HG03025 (cell line): ENCODE measurements around the gene ADAMTS13.
A peak's percentile ranks its signal among the peaks of the same experiment; 100 is the strongest.
"Not testable (repeated sequence)": the region's sequence is repeated elsewhere in the genome, so short reads cannot be mapped to it uniquely, and the experiment has no call there.

Experiments used
- ATAC-seq: cut with Tn5 transposase; IDR thresholded peaks from one replicate; pipeline ENCODE4 v1.9.1; 2021; ENCODE audit warnings: mild to moderate bottlenecking, moderate library complexity; ENCODE audit not compliant: unreplicated experiment, low FRiP score

ADAMTS13 gene

DNA sequence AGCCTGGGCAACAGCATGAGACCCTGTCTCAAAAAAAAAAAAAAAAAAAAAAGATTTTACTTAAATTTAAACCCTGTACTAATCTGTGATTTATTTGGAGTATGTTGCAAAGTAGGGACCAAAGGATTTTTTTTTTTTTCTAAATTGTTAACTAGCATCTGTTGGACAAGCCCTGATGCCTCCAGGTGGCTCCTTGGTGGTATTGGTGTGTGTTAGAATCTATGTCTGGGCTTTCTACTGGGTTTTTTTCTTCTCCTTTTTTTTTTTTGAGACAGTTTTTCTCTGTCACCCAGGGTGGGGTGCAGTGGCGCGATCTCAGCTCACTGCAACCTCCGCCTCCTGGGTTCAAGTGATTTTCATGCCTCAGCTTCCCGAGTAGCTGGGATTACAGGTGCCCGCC, 29.7 kb downstream of the ADAMTS13 start:
- ATAC-seq = not testable (repeated sequence)

DNA sequence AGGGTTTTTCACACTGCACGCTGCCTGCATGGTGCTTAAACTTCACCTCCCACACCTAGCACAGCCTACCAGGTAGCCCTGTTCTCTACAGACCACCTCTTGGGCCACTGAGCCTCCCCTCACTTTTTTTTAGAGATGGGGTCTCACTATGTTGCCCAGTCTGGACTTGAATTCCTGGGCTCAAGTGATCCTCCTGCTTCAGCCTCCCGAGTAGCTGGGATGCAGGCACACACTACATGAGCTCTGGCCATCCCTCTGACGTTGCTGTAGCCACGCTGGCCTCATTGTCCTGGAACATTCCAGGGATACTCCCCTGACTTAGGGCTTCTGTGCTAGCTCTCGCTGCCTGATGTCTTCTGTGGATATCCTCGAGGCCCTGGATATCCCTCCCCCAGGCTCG, 30.4 kb downstream of the ADAMTS13 start:
- no peak for ATAC-seq

DNA sequence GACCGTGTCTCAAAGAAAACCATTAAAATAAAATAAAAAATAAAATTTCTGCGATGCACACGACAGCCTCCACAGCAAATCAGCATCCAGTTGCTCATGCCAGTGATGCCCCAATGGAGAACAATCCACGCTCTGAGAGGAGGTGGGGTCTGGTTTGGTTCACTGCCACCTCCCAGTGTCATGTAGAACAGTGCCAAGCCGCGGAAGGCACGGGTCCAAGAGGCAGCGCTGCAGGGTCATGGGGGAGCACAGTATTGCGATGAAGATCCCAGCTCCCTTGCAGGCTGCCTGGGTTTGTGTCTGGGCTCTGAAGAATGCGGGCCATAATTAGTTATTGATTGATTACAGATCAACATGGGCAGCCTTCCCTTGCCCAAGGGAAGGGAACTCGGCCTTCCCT, 31.5 kb downstream of the ADAMTS13 start:
- ATAC-seq = no peak

DNA sequence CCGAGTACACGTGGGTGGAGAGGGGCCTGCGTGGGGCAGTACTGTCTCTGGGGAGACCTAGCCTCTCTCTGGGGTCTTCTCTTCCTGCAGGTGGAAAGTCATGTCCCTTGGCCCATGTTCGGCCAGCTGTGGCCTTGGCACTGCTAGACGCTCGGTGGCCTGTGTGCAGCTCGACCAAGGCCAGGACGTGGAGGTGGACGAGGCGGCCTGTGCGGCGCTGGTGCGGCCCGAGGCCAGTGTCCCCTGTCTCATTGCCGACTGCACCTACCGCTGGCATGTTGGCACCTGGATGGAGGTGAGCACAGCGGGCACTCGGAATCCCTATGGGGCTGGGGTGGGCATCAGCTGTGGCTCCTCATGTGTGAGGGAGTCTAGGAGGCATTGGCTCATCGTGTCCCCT, 32.2 kb downstream of the ADAMTS13 start:
- ATAC-seq = no peak

DNA sequence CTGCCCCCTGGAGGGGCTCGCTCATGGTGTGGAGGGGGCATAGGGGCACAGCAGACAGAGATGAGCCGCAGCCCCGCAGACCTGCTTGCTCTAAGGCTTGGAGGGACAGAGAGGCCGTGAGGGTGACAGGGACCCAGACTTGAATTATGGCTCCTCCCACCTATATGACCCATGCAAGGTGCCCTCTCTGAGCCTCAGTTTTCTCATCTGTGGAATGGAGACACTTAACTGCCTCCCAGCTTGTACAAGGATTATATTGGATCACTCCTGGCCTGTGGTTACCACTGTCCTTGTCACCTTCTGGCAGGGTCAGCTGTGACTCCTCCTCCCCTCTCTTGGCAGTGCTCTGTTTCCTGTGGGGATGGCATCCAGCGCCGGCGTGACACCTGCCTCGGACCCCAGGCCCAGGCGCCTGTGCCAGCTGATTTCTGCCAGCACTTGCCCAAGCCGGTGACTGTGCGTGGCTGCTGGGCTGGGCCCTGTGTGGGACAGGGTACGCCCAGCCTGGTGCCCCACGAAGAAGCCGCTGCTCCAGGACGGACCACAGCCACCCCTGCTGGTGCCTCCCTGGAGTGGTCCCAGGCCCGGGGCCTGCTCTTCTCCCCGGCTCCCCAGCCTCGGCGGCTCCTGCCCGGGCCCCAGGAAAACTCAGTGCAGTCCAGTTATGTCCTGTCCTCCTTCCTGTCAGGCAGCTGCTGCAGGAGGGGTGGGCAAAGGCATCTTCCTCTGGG, 32.9 kb downstream of the ADAMTS13 start:
- no peak for ATAC-seq

DNA sequence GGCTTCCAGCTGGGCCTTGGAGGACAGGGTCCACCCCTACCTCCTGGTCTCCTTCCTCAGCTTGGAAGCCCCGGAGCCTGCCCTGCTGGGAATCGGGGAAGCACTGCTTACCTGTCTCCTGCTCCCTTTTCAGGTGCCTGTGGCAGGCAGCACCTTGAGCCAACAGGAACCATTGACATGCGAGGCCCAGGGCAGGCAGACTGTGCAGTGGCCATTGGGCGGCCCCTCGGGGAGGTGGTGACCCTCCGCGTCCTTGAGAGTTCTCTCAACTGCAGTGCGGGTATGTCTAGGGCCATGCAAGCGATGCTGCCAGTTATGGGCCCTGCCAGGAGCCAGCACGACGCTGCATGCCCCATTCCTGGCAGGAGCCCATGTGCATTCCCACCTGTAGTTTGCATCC, 33.8 kb downstream of the ADAMTS13 start:
- ATAC-seq = no peak

DNA sequence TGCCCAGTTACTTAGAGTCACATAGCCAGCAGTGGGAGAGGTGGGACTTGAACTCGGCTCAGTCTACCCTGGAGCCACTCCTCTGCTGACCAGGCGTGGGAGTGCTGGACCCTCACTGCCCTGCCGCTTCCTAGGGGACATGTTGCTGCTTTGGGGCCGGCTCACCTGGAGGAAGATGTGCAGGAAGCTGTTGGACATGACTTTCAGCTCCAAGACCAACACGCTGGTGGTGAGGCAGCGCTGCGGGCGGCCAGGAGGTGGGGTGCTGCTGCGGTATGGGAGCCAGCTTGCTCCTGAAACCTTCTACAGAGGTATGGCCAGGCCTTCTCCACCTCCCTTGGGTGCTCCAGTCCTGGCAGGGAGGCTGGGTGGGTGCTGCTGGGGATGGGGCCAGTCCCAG, 34.2 kb downstream of the ADAMTS13 start:
- ATAC-seq = no peak

DNA sequence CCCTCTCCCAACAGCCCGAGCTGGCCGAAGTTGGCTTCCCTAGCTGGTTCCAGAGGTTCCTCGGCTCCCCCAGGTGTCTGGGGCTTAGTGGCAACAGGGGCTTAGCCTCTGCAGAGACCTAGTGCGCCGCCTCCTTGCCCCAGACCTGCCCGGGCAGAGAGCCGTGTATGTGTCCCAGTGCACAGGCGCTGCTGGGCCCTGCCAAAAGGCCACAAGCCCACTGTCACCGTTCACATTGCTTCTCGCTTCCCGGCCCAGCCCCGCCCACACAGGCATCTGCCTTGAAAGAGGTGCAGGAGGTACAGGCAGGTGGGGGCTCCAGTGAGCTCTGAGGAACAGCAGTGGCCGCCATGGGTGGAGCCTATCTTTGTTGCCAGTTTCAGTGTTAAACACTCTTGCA, 35.1 kb downstream of the ADAMTS13 start:
- ATAC-seq = no peak

DNA sequence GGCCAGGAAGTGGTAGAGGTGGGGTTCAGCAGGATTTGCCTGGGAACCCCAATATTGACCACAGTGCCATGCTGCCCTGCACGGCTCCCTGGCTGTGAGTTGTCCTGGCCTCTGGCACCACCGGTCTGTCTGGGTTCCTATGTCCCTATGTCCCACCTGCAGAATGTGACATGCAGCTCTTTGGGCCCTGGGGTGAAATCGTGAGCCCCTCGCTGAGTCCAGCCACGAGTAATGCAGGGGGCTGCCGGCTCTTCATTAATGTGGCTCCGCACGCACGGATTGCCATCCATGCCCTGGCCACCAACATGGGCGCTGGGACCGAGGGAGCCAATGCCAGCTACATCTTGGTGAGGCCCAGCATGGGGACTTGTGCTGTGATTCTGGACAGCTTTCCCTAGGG, 35.6 kb downstream of the ADAMTS13 start:
- ATAC-seq = no peak

DNA sequence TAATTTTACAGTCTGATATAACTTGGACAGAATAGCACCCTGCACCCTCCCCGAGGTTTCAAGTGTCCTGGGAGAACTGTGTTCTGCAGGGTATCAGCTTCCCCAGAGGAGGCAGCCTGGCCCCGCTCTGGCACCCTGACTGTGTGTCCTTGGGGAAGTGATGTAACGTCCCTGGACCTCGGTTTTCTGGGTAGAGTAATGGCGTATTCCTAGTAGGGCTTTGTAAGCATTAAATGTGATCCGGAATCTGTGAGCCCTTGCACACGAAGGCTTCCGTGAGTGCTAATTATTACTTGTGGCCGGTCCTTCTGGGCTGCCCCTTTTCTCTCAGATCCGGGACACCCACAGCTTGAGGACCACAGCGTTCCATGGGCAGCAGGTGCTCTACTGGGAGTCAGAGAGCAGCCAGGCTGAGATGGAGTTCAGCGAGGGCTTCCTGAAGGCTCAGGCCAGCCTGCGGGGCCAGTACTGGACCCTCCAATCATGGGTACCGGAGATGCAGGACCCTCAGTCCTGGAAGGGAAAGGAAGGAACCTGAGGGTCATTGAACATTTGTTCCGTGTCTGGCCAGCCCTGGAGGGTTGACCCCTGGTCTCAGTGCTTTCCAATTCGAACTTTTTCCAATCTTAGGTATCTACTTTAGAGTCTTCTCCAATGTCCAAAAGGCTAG, 36.6 kb downstream of the ADAMTS13 start:
- ATAC-seq = no peak

DNA sequence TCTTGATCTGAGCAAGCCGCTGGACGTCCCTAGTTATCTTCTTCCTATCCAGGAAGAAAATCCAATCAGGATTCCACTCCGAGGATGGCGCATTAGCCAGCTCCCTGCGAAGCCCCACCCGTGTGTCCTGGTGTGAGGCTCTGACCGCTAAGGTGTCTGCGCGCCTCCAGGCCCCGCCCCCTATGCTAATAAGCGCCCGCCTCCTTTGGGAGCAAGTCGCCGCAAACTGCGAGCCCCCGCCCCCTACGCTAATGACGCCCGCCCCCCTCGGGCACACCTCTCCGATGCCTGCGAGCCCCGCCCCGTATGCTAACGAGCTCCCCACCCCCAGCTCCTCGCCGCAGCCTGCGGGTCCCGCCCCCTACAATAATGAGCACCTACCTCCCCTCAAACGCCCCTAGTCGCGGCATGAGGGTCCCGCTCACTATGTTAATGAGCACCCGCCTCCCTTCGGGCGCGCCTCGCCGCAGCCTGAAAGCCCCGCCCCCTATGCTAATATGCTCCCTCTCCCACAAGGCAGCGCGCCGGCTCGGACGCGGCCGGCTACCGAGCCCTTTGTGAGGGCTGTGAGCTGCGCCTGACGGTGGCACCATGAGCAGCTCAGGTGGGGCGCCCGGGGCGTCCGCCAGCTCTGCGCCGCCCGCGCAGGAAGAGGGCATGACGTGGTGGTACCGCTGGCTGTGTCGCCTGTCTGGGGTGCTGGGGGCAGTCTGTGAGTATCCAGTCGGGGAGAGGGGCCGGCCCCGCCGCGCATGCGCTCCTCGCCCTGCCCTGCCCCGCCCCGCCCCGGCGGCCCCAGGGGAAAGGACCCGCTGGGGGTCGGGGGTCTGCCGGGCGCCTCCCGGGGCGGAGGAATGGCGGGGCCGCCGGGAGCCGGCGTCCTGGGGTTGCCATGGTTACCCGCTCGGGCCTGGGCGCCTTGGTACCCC, 37.6 kb downstream of the ADAMTS13 start, which contains the start of gene CACFD1:
TSS of gene CACFD1 (plus strand) at position 503 of the 929 bp plus-strand sequence. CDS start at position 592, 89 bp downstream.
- ATAC-seq = peak; percentile 64

DNA sequence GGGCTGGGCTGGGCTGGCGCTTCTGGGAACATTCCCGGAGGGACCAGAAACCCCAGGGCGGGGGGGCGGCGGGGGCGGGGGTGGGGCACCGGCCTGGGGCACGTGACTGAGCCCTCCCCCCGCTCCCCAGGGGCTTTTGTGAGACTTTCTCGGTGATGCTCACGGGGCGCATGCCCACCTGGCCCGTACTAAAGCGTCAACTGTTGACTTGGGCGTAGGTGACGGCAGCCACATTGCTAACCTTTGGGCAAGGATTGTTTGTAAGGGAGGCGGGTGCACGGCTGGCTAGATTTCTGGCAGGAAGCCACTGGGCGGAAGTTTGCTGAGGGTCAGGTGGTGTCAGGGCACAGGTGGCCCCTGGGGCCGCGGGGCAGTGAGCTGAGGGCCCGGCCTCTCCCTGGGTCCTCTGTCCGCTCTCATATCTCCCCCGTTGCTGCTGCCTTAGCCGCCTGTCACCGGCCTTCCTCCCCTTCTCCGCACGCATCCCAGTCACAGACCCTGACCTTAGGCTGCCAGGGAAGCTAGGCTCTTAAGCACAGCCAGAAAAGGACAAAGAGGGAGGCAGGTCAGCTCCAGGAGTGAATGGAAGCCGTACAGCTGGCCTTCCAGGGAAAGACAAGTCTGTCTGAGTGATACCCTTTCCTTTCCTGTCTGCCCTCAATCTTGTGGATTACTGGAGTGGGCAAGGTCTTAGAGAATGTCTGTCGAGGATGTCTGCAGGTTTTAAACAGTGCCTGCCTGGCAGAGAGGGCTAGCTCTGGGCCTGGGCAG, 38.4 kb downstream of the ADAMTS13 start:
- peak; percentile 35 for ATAC-seq

DNA sequence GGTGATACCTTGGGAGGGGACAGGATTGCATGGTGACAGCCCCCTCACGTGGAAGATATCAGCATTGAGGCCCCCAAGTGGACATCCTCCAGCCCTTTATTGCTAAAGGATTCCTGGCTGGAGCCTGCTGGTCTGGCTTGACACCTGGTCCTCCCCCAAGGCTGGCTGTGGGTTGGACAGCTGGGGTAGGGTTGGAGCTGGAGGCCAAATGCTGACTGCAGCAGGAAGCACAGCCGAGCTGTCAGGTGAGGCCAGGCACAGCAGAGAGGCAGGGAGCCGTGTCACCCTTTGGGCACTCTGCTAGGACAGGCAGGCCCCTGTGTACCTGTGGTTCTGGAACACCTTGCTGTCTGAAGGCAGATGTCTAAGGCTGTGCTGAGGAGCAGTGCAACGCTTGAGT, 39.8 kb downstream of the ADAMTS13 start:
- no peak for ATAC-seq

DNA sequence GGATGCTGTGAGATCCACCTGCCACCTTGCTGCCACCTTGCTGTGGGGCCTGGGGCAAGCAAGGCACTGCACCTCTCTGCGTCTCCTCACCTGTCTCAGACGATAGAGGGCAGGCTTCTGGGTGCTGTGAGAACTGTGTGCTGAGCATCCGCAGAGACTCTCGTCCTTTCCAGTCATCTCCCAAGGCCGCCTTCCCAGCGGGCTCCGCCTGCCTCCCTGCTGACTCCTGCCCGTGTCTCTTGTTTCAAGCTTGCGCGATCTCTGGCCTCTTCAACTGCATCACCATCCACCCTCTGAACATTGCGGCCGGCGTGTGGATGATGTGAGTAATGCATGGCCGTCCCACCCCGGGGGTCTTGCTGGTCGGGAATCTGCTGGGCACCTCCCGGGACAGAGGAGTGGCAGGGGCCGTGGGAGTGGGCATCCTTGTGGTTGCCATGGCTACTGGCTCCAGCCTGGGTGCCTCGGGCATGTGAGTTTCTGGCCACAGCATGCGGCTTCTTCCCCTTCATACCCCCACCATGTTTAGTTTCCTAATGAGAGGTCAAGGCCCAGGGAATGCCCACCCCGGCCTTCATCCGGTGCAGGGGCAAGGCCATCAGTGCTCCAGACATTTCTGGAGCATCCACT, 41.2 kb downstream of the ADAMTS13 start:
- ATAC-seq = no peak

DNA sequence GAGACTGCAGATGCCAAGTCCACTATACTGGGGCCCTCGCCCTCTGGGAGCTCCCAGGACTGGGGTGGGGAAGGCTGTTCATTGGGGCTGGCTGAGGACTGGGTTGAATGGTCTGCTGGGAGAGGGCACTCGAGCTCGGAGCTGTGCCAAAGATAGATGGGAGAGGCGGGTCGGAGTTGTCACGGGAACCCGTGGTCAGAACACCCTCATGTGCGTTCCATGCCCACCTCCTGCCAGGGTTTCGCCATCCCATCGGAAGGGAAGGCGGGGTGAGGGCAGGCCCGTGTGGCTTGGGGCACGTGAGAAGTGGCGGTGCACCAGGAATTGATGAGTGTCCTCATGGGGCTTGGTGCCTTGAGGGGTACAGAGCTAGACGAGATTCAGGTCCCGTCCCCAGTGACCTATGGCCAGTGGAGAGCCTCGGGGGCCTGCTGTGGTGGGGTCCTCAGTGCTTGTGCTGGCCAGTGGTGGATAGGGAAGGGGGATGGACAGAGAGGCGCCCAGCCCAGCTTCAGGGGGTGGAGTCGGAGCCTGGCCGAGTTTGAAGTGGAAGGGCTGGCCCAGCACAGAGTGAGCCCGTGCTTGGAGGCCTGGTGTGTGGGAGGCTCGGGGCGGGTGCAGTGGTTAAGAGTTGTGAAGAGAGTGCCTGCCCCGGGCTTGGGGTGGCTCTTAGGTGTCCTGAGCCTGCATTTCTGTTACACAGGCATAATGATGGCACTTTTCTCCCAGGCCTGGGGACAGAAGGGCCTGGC, 41.9 kb downstream of the ADAMTS13 start:
- no peak for ATAC-seq

DNA sequence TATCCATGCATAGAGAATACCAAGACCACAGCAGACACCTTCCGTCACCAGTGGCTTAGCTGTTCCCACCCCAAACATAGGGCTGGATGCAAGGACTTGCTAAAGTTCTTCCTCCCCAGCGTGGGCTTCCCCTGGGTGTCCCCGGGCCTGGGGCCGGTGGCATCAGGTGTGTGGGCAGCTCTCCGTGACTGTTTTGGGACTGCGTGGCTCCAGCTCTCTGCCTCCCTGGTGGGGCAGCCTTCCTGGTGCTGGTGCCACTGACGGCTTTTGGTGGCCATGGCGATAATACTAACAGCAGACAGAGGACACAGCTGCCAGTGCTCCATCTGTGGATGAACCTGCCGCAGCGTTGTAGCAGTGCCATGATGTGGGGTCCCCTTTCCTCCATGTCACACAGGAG, 42.5 kb downstream of the ADAMTS13 start:
- no peak for ATAC-seq

DNA sequence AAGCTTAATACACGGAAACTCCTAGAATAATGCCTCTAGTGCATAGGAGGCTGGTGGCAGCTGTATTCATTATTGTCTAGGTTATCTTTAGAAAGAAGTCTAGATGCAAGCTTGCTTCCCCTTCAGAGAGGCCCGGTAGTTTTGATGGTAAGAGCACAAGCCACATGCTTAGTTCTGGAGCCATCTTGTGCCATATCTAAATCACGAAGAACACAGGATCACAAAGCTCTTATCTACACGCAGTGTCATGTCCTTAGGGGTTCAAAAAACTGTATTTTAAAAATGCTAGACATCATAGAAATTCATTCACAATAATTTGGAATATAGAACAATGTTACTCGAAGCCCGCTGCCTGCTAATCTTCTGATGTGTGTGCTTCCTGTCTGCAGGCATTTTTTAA, 43.8 kb downstream of the ADAMTS13 start:
- ATAC-seq = no peak

DNA sequence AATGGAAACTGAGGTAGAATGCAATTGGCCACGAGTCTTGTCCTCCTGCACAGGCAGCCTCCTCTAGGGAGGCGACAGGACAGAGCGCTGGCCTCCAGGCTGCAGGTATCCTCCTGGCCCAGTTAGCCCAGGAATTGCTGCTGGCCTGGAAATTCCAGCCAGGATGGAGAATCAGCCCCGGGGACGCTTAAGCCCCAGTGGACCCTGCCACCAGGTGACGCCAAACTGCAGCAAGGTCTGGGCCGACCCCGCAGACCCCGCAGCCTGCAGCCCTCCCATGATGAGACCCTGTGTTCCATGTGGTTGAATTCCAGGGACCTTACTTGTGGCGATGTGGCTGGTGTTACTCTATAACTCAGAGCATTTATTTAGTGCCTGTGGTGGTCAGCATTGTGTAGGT, 44.9 kb downstream of the ADAMTS13 start:
- ATAC-seq = no peak

DNA sequence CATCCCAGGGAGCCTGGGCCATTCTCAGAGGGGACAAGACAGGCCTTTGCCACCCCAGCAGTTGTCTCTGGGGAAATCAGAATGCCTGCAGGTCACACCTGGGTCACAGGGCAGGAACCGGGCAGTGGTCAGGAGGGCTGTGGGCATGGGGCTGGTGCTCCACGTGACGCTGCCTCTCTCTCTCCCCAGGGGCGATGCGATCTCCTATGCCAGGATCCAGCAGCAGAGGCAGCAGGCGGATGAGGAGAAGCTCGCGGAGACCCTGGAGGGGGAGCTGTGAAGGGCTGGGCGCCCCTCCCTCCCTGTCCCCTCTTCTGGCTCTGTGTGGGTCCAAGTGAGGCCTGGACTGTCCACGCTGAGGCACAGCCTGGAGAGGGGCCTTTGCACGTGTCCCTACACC, 46.2 kb downstream of the ADAMTS13 start:
- ATAC-seq = no peak
